NCI-H82 treated with DMSO at 0.1 percent for 48 hours (cell line): Measurements from ENCODE around the gene CCNL1.

ENCODE experiments used
- DNase-seq: peaks from one replicate; lab custom pipeline; 2025; ENCODE audit not compliant: unreplicated experiment; lab: John Stamatoyannopoulos, UW

CCNL1 gene

GRCh38 chr3:157126365-157126764 is 33.6 kb downstream of the CCNL1 start:
- no peak for DNase-seq

- no peak for DNase-seq
These were observed 34.8 kb downstream of the CCNL1 start for GRCh38 chr3:157125101-157125500.

DNA sequence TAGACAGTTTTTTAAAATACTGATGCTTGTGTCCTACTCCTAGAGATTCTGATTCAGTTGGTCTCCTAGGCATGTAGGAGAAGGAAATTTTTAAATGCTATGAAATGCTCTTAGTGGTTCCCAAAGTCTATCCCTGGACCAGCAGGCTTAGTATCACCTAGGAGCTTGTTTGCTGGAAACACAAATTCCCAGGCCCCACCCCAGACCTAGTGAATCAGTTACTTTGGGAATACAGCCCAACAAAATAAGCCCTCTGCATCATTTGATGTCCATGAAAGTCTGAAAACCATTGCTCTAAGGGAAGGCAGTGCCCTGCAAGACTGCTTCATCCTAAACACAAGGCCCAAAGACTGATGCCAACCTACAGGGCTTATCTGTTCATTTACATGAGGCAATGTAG is 36.3 kb downstream of the CCNL1 start:
- DNase-seq = no peak

- no peak for DNase-seq
These were observed 37.0 kb downstream of the CCNL1 start for GRCh38 chr3:157122832-157123427.

DNA sequence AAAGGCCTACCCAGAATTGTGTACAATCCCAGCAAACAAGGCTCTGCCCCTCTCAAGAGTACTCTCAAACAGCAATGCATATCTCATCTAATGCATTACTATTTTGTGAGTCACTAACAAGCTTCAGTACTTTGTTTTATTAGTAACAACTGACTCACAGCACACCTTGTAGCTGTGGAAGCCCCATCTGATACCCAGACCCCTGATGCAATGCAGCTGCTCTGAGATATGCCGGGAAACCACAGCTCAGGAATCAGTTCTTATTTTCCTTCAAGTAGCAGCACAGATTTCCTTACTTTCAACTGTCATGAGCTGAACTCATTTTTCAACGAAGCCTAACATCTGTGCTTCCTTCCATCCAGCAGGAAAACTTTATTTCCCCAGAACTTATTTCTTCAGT is 37.8 kb downstream of the CCNL1 start:
- DNase-seq = no peak

- DNase-seq = no peak
These were observed 38.4 kb downstream of the CCNL1 start for GRCh38 chr3:157121522-157121921.

- no peak for DNase-seq
These were observed 39.7 kb downstream of the CCNL1 start for GRCh38 chr3:157120071-157120892.

DNA sequence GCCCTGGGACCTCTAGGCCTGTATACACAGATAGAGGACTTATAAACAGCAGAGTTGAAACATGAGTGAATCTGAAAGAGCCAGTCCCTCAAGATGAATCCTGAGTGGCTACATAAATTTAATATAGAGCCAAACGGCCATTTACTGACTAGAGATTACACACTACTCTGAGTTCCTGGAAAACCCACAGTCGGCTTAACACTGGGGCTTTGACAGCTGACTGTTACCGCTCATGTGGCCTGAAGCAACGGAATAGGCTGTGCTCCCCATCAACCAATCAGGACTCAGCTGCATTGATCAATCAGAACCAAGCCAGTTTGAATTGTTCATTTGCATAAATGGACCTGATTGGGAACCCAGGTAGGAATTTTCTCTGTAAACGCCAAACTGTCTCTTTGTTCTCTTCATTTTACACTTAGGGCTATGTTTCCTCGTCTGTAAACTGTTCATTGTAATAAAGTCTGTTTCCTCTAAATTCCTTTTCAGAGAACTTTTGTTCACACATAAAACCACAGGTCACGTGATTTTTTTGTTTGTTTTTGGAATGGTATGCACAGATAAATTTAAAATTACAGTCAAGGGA is 40.5 kb downstream of the CCNL1 start:
- DNase-seq = no peak

- no peak for DNase-seq
These were observed 41.9 kb downstream of the CCNL1 start for GRCh38 chr3:157117875-157118654.

DNA sequence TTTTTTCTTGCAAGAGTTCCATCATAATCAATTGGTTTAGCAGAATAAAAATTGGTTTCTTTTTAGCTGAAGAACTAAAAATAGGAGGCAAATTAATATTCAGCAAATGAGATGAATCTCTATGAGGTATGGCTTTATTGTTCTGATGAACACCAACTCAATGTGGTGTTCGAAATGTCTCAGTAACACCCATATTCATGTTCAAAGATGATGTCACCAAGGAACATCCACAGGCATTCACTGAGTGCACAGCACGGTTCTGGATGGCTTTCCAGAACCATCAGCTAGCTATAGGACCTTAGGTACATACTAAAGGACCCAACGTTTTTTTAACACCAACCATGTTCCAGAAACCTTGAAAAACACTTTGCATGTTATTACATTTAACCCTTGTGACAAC is 42.7 kb downstream of the CCNL1 start:
- DNase-seq = no peak

DNA sequence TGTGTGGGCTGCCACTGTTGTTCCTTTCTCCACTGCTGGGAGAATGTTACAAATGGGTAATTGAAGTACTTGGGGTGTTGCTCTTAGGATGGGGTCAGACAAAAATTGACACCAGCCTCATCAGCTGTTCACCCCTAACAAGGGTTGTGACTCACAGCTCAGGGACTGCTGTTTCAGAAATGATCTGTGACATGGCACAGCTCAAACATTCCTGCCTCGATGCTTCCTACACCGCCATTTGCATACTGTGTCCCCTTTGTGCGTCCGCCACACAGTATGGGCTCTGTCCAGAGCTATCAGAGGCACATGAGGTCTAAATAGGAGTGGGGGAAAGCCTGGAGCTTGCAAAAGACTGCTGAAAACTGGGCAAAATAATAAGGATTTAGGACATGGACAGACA is 43.9 kb downstream of the CCNL1 start:
- DNase-seq = no peak

- DNase-seq = peak; percentile 65
These were observed 44.6 kb downstream of the CCNL1 start for GRCh38 chr3:157115069-157116006.

GRCh38 chr3:157113832-157114505 is 46.0 kb downstream of the CCNL1 start:
- DNase-seq = no peak

DNA sequence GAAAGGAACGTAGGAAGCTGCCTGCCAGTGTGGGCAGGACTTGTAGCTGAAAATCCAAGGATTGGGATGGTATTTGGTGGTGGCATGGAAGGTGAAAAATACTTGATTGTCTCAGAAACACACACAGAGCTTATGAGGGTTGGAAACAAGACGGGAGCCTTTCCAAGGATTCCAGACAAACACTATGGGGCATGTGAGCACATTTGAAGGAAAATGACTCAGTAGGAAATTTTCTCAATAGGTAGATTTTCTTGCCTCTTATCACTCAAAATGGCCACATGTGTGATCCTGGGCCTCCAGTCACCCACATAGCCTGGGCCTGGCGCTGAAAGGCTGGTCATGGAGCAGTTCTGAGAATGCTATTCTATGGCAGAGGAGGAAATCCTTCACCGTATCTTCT is 47.4 kb downstream of the CCNL1 start:
- no peak for DNase-seq

DNA sequence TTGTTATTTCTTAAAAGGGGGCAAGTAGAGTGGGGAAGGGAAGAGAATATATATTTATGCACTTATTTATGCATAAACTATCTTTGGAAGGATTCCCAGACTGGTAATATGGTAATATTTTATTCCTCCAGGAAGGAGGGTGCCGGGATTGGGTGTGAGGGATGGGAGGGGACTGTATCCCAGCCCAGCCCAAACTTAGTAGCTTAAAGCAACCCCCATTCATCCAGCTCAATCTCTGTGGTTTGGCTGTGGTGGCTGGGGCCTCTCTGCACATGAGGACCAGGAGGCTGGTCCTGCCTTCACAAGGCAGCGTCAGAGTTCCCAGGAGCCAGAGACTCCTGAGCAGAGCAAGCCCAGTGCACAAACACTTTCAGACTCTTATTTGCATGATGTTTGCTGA is 48.4 kb downstream of the CCNL1 start:
- DNase-seq = no peak

DNA sequence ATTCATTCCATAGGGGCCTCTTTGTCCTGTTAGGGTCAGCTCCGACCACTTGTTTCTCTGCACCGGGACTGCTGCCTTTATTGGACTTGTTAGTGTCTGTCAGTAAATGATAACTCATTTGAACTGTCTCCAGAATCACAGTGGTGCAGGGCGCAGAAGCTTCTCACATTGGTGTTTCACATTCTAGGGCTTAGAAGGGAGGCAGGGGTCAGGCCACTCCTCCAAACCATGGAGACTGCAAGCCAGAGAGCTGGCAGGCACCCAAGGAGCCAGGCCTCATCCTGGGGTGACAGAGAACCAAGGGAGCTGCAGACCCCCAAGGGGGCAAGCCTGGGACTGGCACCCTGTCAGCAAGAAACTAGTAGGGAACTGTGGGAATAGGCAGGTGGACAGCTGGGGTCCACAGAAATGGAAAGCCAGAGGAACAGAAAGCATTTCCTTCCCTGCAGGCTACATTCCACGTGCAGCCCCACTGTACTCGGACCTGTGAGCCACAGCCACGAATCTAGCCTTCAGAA is 49.1 kb downstream of the CCNL1 start:
- DNase-seq = no peak

DNA sequence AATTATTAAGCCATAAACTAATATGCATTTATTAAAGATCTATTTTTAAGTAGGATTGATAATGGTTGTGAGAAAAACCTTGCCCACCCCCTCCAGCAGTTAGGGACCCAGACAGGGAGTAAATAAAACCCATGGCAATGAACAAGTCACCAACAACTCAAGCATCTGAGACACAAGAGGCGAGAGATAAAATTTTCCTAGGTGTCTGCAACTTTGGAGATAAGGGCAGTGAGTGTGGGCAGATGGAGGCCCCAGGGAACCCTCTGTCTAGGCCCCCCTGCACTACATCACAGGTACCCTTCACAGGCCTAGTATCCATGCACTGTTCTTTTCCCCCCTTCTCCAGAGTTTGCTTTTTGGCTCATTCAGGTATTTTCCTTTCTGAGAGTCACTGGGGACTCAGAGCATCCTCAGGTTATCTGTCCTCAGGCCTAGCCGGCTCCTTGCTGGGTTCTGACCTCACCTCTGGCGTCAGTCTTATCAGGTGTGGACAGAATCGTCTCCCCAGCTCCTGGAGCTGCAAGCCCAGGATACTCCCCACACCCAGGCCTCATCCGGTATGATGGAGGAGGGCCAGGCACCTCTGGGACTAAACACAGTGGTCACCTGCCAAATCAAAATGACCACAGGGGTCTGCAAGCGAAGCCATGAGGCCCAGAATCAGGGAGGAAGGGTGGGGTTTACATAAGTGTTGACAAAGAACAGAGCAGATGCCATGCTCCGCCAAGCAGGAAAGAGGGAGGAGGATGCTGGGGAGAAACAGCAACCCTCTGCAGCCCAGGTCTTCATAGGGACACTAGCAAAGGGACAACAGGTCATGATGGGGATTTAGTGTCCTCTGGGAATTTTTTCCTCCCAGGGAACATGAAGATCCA is 50.4 kb downstream of the CCNL1 start:
- no peak for DNase-seq

GRCh38 chr3:157107644-157108133 is 52.3 kb downstream of the CCNL1 start:
- no peak for DNase-seq

DNA sequence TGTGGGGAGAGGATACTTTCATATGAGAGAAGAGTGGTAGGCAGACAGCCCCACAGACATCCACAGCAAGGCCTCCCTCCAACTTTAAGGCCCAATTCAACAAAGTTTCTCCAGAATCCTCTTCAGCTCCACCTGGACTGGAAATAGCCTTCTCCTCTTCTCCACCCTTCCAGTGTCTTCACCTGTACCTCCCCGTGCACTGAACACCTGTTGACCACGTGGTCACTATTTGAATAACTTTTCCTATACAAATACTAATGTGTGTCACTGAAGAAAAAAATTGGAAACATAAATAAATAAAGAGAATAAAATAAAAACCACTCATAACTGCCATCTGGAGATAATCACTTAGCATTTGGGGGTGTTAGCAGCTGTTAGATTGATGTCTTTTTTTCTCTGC is 52.9 kb downstream of the CCNL1 start:
- no peak for DNase-seq
